ENCODE data around the gene ALAD. TPM values are rescaled to one million over a fixed set of nuclear protein-coding genes. Genes with fewer than 3 reads are reported as not detected.

Gene ALAD
- total and polyA plus RNA-seq, 9 of the 15 experiments (the other 6 are each of a cell fraction or from before 2014, with no cell fraction given), result 1.3 to 12.7 (median 6.8) TPM

DNA sequence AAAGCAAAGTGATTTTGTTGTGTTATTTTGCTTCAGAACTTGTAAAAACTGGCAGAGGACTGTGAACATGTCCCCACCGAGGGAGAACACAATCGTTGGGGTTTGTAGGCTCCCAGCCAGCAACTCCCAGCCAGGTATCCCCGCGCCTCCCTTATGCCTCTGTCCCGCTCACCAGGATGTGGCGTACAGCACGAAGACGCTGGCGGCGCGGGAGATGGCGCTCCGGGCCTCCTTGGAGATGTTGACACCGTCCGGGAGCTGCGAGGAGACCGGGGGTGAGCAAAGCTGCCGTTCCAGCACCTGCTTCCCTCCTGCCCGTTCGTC is 8.8 kb upstream of the ALAD start (continued):
- TF ChIP-seq CEBPG (CRISPR knock-in tag; IDR thresholded peaks at IDR 0.05) (no peak), CEBPG (tag; conservative IDR thresholded peaks at IDR 0.05 in 1 of 2, IDR thresholded peaks at IDR 0.05 in 1 of 2) (no peak), ZNF197 (CRISPR knock-in tag; IDR thresholded peaks at IDR 0.05; ENCODE audit: low read depth) (no peak), POLR2AphosphoS5 (IDR thresholded peaks at IDR 0.05; ENCODE audit: control insufficient read depth, insufficient read depth, low read depth, low read length) (no peak), OTX1 (CRISPR knock-in tag; IDR thresholded peaks at IDR 0.05) (0 out of 2 replicates have a peak, but pooled peaks have one; percentile 2), ZNF263 (CRISPR knock-in tag; IDR thresholded peaks at IDR 0.05; ENCODE audit: borderline replicate concordance) (no peak), TSC22D4 (tag; IDR thresholded peaks at IDR 0.05) (no peak)
- TF ChIP-seq, protein P1, sequence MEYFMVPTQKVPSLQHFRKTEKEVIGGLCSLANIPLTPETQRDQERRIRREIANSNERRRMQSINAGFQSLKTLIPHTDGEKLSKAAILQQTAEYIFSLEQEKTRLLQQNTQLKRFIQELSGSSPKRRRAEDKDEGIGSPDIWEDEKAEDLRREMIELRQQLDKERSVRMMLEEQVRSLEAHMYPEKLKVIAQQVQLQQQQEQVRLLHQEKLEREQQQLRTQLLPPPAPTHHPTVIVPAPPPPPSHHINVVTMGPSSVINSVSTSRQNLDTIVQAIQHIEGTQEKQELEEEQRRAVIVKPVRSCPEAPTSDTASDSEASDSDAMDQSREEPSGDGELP (CRISPR knock-in tag; IDR thresholded peaks at IDR 0.05; ENCODE audit: borderline replicate concordance), result no peak

DNA sequence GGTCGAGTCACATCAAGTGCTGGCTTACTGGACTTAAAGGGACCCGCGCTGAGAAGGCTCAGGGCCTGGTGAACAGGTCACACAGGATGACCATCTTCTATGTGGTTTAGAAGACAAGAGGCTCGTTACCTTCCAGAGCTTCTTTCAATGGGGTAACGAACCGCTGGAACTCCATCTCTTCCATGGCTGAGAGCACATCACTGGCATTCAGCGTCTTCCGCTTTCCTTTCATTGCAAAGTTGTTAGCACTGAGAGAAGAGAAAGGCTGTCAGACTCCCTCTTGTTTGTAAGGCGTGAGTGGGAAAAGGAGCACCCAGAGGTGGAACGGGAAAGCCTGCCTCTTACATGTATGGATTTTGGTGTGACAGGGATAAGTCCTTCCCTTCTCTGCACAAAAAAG is 8.4 kb upstream of the ALAD start:
- in situ Hi-C loops (cut with MboI), result loop anchor here (5.0 kb wide), 1 partner anchor 107 kb away; the partner anchor contains the start of gene RNF183
- ATAC-seq (no peak), DNase-seq (ENCODE audit: extremely low read depth in 1 of 4, low spot score in 3 of 4) (peak in 1 of 4 experiments; percentile 18), FAIRE-seq (peak; percentile 32)
- Histone ChIP-seq H3K9me3 (replicated peaks; ENCODE audit: control insufficient read depth, insufficient read depth, low read depth, low read length) (no peaks in the 10 kb centered on the region), H3K4me1 (replicated peaks in 1 of 2; ENCODE audit: control insufficient read depth in 2 of 2, insufficient read depth in 2 of 2, low read length in 2 of 2) (peaks cover 12 to 22% of the 10 kb centered on the region in 2 experiments; a peak in 4 of 5 replicates), H4K20me1 (replicated peaks; ENCODE audit: control insufficient read depth, insufficient read depth, low read length) (no peaks in the 10 kb centered on the region), H3K4me2 (ENCODE audit: insufficient read depth, low read length) (peak overlapping the region; percentile 98), H3K9me1 (ENCODE audit: control insufficient read depth, insufficient read depth, low read length) (no peaks in the 10 kb centered on the region), H3K9ac (ENCODE audit: insufficient read depth in 1 of 2, low read depth in 2 of 2, low read length in 2 of 2) (peak overlapping the region; percentile 99 to 100), H3K27ac (ENCODE audit: extremely low read depth, low read depth, low read length) (peak overlapping the region; percentile 87), H2AFZ (ENCODE audit: low read depth, low read length) (peak overlapping the region; percentile 92), H3K79me2 (ENCODE audit: control insufficient read depth, insufficient read depth, low read length) (peaks cover 24% of the 10 kb centered on the region), H3K27me3 (ENCODE audit: control insufficient read depth in 2 of 2, insufficient read depth in 2 of 2, low read length in 2 of 2) (no peaks in the 10 kb centered on the region), H3K4me3 (peak overlapping the region; percentile 88), H3K36me3 (ENCODE audit: control insufficient read depth, insufficient read depth, low read length) (peaks cover 29% of the 10 kb centered on the region)
- ChIA-PET CTCF (ENCODE audit: low intra/inter-chr PET ratio) (no interaction called here), POLR2A (interaction anchor here (0.6 to 3.4 kb wide), 14 partner anchors 9 to 246 kb away, joined by 3 to 43 read pairs (median 4); partner anchors contain the start of genes ALAD and WDR31)
- 6% methylated on average over 10 of the region's 10 CpGs for WGBS (ENCODE audit: insufficient coverage, low coverage, missing lambda C conversion rate)
- intact Hi-C loops (cut with micrococcal nuclease), result loop anchor here (10.0 kb wide), 1 partner anchor 135 kb away; the partner anchor contains the start of genes CDC26 and PRPF4
- BruUV-seq (replicated peaks), result TSS peak; percentile 60
- TF ChIP-seq POLR3A (IDR thresholded peaks at IDR 0.05; ENCODE audit: borderline replicate concordance, extremely low read depth, insufficient read depth, insufficient read length) (no peak), TOE1 (IDR thresholded peaks at IDR 0.05; ENCODE audit: borderline replicate concordance) (no peak), TOE1 (CRISPR knock-in tag; IDR thresholded peaks at IDR 0.05; ENCODE audit: borderline replicate concordance, low read depth) (0 out of 2 replicates have a peak, but pooled peaks have one; percentile 7)
- TF ChIP-seq, protein P2, sequence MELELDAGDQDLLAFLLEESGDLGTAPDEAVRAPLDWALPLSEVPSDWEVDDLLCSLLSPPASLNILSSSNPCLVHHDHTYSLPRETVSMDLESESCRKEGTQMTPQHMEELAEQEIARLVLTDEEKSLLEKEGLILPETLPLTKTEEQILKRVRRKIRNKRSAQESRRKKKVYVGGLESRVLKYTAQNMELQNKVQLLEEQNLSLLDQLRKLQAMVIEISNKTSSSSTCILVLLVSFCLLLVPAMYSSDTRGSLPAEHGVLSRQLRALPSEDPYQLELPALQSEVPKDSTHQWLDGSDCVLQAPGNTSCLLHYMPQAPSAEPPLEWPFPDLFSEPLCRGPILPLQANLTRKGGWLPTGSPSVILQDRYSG (tag; conservative IDR thresholded peaks at IDR 0.05; ENCODE audit: low read depth), result no peak
